Gastroesophageal sphincter (tissue), 4 donors: ENCODE measurements around the gene CIB4. TPM values are rescaled to one million over a fixed set of nuclear protein-coding genes. Genes with fewer than 3 reads are reported as not detected.

Experiments used
- ATAC-seq: fragments of 150-250 bp; one replicate; pipeline ENCODE4 v1.9.1; 2016; ENCODE audit warnings: mild to moderate bottlenecking, moderate library complexity
- H3K27ac ChIP-seq, 4 donors: fragments of 200-600 bp; sonication (generic) in 3 of 4; 1 replicate in 3 of 4; 2 replicates in 1 of 4; pipeline ENCODE4 v1.5.1; 2016 to 2019
- H3K27me3 ChIP-seq: fragments of 200-600 bp; sonication (generic); one replicate; pipeline ENCODE4 v1.5.1; 2019
- H3K36me3 ChIP-seq, 2 donors: fragments of 200-600 bp; sonication (generic); one replicate each; pipeline ENCODE4 v1.5.1; 2019; ENCODE audit warnings: control low read depth in 1 of 2
- H3K4me1 ChIP-seq, 3 donors: fragments of 200-600 bp; sonication (generic); 1 replicate in 2 of 3; 2 replicates in 1 of 3; pipeline ENCODE4 v1.5.1; 2016 to 2019; ENCODE audit warnings: control low read depth in 2 of 3
- H3K4me3 ChIP-seq, 2 donors: fragments of 200-600 bp; sonication (generic); one replicate each; pipeline ENCODE4 v1.5.1; 2019; ENCODE audit warnings: mild to moderate bottlenecking in 1 of 2, moderate library complexity in 1 of 2
- H3K9me3 ChIP-seq, 3 donors: fragments of 200-600 bp; sonication (generic); one replicate each; pipeline ENCODE4 v1.5.1; 2017 to 2019; ENCODE audit warnings: control low read depth in 2 of 3
- CTCF ChIP-seq, 4 experiments: fragments of 200-600 bp in 2 of 4; fragments of 450-650 bp in 2 of 4; sonication (generic) in 1 of 4; IDR thresholded peaks; one replicate each; pipeline ENCODE4 v1.5.1; 2017 to 2019; ENCODE audit warnings: antibody characterized with exemption in 4 of 4, mild to moderate bottlenecking in 2 of 4, moderate library complexity in 2 of 4
- EP300 ChIP-seq: sonication (generic); formaldehyde crosslinking; IDR thresholded peaks from one replicate; pipeline ENCODE4 v1.6.1; 2017; ENCODE audit warnings: antibody characterized with exemption, mild to moderate bottlenecking
- POLR2A ChIP-seq, 2 donors: fragments of 450-650 bp; IDR thresholded peaks; one replicate each; pipeline ENCODE4 v1.6.1; 2017; ENCODE audit warnings: antibody characterized with exemption in 2 of 2, mild to moderate bottlenecking in 2 of 2, moderate library complexity in 1 of 2
- POLR2AphosphoS5 ChIP-seq: sonication (generic); formaldehyde crosslinking; IDR thresholded peaks from one replicate; pipeline ENCODE4 v1.6.1; 2017; ENCODE audit warnings: antibody characterized with exemption
- WGBS, 2 donors: methylation state at CpG; one replicate each; pipeline ENCODE4 v1.1.5; 2018; ENCODE audit warnings: low coverage in 1 of 2; 5-methylcytosine and 5-hydroxymethylcytosine counted together
- total RNA-seq, 4 donors: library from RNA; depleted of rRNA; stranded (reverse); fragments of >200 nt; gene quantifications; one replicate each; pipeline ENCODE4 v1.1.0, GENCODE V29; 2016

The CIB4 gene
- total RNA-seq, 4 donors from 2014 or later: not detected

- H3K27me3 ChIP-seq: no peaks in the 10 kb centered on the region
- H3K9me3 ChIP-seq: peaks cover 0 to 5% (median 0%) of the 10 kb centered on the region in 3 donors
- TF ChIP-seq POLR2A (IDR thresholded peaks at IDR 0.05): no peak
- TF ChIP-seq CTCF (IDR thresholded peaks at IDR 0.05): no peak
- TF ChIP-seq POLR2AphosphoS5: no peak
- no peak for TF ChIP-seq EP300
- H3K4me3 ChIP-seq: no peak overlapping the region
- no peak overlapping the region for H3K27ac ChIP-seq
- ATAC-seq: no peak
- H3K4me1 ChIP-seq: peaks cover 0 to 10% (median 0%) of the 10 kb centered on the region in 3 donors
- WGBS, 2 donors: 90 to 94% methylated on average over 3 to 4 of the region's 4 CpGs
- H3K36me3 ChIP-seq: no peaks in the 10 kb centered on the region
Observed at GRCh38 chr2:26678035-26678434, 36.9 kb upstream of the CIB4 start.

- H3K36me3 ChIP-seq: no peaks in the 10 kb centered on the region
- H3K27me3 ChIP-seq: no peaks in the 10 kb centered on the region
- H3K27ac ChIP-seq: no peak overlapping the region
- 83 to 100% methylated on average over 2 of the region's 6 CpGs for WGBS, 2 donors
- no peak for ATAC-seq
- TF ChIP-seq POLR2AphosphoS5 (no peak), POLR2A (IDR thresholded peaks at IDR 0.05) (no peak), EP300 (no peak), CTCF (IDR thresholded peaks at IDR 0.05) (no peak)
- H3K4me3 ChIP-seq: no peak overlapping the region
- H3K4me1 ChIP-seq: no peaks in the 10 kb centered on the region
- H3K9me3 ChIP-seq: peaks cover 0 to 5% (median 0%) of the 10 kb centered on the region in 3 donors
Observed at GRCh38 chr2:26675651-26676255, 34.6 kb upstream of the CIB4 start.

GRCh38 chr2:26674771-26675170, 33.6 kb upstream of the CIB4 start:
- H3K27me3 ChIP-seq: no peaks in the 10 kb centered on the region
- no peak overlapping the region for H3K4me3 ChIP-seq
- H3K4me1 ChIP-seq: no peaks in the 10 kb centered on the region
- H3K36me3 ChIP-seq: no peaks in the 10 kb centered on the region
- no peak for TF ChIP-seq POLR2A (IDR thresholded peaks at IDR 0.05)
- no peak for TF ChIP-seq POLR2AphosphoS5
- TF ChIP-seq EP300: no peak
- TF ChIP-seq CTCF (IDR thresholded peaks at IDR 0.05): no peak
- peaks cover 0 to 5% (median 0%) of the 10 kb centered on the region in 3 donors for H3K9me3 ChIP-seq
- ATAC-seq: no peak
- WGBS, 2 donors: 46 to 88% methylated on average over 5 to 8 of the region's 13 CpGs
- H3K27ac ChIP-seq: no peak overlapping the region

GRCh38 chr2:26674002-26674751, 33.0 kb upstream of the CIB4 start:
- whole genome bisulfite sequencing, 2 donors: no CpG with 5 or more reads among the region's 14 CpGs
- ATAC-seq: no peak
- H3K27ac ChIP-seq: no peak overlapping the region
- no peaks in the 10 kb centered on the region for H3K4me1 ChIP-seq
- no peak overlapping the region for H3K4me3 ChIP-seq
- H3K36me3 ChIP-seq: no peaks in the 10 kb centered on the region
- peaks cover 0 to 5% (median 0%) of the 10 kb centered on the region in 3 donors for H3K9me3 ChIP-seq
- TF ChIP-seq POLR2AphosphoS5 (no peak), POLR2A (IDR thresholded peaks at IDR 0.05) (no peak), CTCF (IDR thresholded peaks at IDR 0.05) (no peak), EP300 (no peak)
- no peaks in the 10 kb centered on the region for H3K27me3 ChIP-seq
